Glomerular visceral epithelial cell (primary cell): ENCODE measurements around the gene AGO4.
A peak's percentile ranks its signal among the peaks of the same experiment; 100 is the strongest.
"Not testable (repeated sequence)": the region's sequence is repeated elsewhere in the genome, so short reads cannot be mapped to it uniquely, and the experiment has no call there.

Source experiments
- DNase-seq: peaks from one replicate; pipeline ENCODE4 v3.0.0-alpha.2; 2016; ENCODE audit errors: extremely low spot score

AGO4 gene

GRCh38 chr1:35810096-35810881 lies 2.5 kb downstream of the AGO4 start:
- peak; percentile 30 for DNase-seq

DNA sequence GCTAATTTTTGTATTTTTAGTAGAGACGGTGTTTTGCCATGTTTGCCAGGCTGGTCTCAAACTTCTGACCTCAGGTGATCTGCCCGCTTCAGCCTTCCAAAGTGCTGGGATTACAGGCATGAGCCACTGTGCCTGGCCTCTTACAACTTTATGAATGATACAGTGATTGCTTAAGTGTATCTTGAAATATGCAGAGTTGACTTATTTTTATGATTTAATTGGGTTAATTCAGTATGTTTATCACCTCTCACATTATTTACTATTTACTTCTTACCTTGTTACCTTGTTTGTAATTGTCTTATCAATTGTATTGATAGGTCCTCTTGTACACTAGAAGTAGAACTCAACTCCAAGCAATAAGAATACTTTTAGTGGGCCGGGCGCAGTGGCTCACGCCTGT lies 4.9 kb downstream of the AGO4 start:
- not testable (repeated sequence) for DNase-seq

GRCh38 chr1:35825255-35825654 lies 17.4 kb downstream of the AGO4 start:
- no peak for DNase-seq

GRCh38 chr1:35832276-35832905 lies 24.6 kb downstream of the AGO4 start:
- no peak for DNase-seq

- DNase-seq: no peak
Observed at GRCh38 chr1:35833395-35833794, 25.6 kb downstream of the AGO4 start.

GRCh38 chr1:35834218-35834617 lies 26.4 kb downstream of the AGO4 start:
- DNase-seq: no peak

DNA sequence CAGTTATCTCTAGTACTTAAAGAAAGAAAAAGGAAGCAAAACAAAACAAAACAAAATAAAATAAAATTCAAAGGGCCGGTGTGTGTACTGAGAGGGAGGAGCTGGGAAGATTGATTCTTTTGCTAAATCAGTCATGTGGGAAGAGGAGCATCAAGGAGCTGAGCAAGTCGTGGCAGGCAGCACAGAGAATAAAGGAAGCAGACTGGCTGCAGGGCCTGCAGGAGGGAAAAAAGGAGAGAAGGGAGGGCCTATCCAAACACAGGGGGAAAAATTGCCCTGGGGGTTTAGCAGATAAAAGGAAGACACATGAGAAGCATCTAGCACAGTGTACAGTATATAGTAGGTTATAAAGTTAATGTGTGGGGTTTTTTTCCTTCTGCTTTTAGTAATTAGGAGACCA lies 27.6 kb downstream of the AGO4 start:
- no peak for DNase-seq

- DNase-seq: no peak
Observed at GRCh38 chr1:35836734-35837133, 28.9 kb downstream of the AGO4 start.

DNA sequence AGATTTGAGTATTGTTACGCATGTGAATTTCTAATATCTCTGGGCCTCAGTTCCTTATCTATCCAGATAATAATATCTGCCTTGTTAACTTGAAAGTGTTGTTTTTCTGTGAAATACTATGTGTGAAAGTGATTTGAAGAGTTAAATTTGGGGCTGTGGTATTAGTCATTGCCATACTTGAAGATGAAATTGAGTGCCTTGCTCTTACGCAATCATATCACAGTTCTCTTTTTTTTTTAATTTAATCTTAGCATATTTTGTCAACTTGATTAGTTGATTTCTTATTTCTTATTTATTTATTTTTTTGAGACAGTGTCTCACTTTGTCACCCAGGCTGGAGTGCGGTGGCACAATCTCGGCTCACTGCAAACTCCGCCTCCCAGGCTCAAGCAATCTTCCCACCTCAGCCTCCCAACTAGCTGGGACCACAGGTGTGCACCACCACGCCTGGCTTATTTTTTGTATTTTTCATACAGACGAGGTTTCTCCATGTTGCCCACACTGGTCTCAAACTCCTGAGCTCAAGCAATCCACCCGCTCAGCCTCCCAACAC lies 31.0 kb downstream of the AGO4 start:
- no peak for DNase-seq

DNA sequence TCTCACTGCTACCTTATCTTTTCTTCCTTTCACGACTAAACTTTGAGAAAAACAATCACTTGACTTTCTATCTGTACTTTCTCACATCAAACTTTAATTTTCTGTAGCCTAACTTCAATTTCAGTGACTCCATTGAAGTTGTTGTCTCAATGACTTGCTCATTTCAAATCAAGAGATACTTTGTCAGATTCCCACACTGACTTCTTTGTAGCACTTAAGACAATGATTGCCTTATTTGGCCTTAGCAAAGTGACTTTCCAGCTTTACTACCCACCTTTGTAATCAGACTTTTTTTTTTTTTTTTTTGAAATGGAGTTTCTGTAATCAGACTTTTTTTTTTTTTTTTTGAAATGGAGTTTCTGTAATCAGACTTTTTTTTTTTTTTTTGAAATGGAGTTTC lies 37.0 kb downstream of the AGO4 start:
- no peak for DNase-seq

DNA sequence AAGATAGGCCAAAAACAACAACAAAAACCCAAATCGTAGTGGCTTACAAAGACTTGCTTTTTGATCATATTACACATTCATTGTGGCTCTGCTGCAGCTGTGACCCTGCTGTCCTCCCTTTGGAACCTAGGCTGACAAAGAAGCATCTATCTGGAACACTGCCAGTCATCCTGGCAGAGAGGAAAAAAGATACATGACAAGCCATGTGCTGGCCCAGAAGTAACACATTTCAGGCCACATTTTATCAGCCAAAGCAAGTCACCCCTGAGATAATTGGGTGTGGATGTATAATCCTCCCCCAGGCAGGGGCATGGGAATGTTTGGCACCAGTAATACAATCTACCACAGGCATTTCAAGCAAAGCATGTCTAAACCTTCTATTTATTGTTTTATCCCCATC lies 38.0 kb downstream of the AGO4 start:
- DNase-seq: no peak

DNA sequence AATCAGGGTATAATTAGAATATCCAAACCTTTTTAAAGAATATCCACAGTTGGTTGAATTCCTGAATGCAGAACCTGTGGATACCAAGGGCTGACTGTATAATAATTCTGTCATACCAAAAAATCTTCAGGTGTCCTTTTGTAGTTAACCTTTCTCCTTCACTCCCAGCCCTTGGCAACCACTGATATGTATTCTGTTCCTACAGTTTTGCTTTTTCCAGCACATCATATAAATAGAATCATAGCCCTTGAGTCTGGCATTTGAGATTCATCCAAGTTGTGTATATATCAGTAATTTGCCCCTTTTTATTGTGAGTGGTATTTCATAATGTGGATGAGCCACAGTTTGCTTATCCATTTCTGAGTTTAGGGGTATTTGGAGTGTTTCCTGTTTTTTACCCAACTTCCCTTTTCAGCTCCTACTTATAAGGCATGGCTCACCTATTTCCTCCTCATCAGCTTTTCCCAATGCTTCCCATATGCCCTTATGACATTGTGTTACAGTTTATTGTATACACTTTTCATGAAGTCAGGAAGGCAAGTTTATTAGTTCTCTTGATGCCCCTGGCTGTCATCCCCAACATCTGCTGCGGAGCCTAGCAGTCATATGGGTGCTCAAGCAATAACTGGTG lies 40.2 kb downstream of the AGO4 start:
- DNase-seq: no peak

GRCh38 chr1:35850051-35850450 lies 42.2 kb downstream of the AGO4 start:
- no peak for DNase-seq

DNA sequence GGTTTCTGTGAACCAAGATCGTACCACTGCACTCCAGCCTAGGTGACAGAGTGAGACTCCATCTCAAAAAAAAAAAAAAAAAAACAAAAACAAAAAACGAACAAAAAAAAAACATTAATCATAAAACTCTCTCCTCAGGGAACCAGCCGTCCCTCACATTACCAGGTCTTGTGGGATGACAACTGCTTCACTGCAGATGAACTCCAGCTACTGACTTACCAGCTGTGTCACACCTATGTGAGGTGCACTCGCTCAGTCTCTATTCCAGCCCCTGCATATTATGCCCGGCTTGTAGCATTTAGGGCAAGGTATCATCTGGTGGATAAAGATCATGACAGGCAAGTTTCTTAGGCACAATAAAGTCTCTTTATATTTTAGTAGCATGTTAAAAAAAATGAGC lies 42.9 kb downstream of the AGO4 start:
- DNase-seq: no peak

- no peak for DNase-seq
Observed at GRCh38 chr1:35851132-35851869, 43.5 kb downstream of the AGO4 start.

- DNase-seq: no peak
Observed at GRCh38 chr1:35852241-35852640, 44.4 kb downstream of the AGO4 start.

- DNase-seq: no peak
Observed at GRCh38 chr1:35854989-35855700, 47.3 kb downstream of the AGO4 start.

GRCh38 chr1:35856964-35857363 lies 49.1 kb downstream of the AGO4 start:
- no peak for DNase-seq

GRCh38 chr1:35857830-35858229 lies 50.0 kb downstream of the AGO4 start:
- no peak for DNase-seq

DNA sequence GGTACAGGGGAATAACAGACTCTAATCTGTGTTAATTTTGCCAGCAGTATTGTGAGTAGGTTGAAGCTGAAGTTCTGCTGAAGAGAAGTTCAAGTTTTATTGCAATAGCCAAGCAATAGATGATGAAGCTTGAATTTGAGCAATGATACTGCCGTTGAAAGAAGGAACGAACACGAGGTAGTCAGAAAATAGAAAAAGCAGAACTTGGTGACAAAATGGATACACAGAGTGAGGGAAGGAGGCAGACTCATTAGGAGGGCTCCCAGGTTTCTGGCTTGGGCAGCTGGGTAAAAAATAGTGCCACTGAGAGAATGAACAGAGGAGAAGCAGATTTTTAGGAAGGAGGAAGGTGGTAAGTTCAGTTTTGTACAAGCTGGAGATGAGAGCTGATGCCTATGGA lies 52.9 kb downstream of the AGO4 start:
- no peak for DNase-seq

DNA sequence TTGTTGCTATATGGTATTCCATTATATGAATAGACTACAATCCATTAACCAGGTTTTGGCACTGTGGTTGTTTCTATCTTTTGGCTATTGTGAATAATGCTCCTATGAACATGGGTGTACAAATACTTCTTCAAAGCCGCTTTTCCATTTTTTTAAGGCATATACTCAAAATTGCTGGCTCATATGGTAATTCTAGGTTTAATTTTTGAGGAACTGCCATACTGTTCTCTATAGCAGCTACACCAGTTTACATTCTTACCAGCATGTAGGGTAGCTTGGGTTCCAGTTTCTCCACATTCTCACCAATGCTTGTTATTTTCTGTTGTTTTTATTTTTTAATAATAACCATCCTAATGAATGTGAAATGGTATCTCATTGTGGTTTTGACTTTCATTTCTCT lies 55.3 kb downstream of the AGO4 start:
- no peak for DNase-seq
